NCI-H510A treated with DMSO at 0.1 percent for 48 hours (cell line): ENCODE data around the gene SRSF10.
A peak's percentile ranks its signal among the peaks of the same experiment; 100 is the strongest.
"Not testable (repeated sequence)": the region's sequence is repeated elsewhere in the genome, so short reads cannot be mapped to it uniquely, and the experiment has no call there.

Experiments
- DNase-seq: peaks from one replicate; lab custom pipeline; 2025; lab: John Stamatoyannopoulos, UW

Gene SRSF10

GRCh38 chr1:23958810-23959460 lies 21.2 kb downstream of the SRSF10 start:
- DNase-seq: peak; percentile 97

- not testable (repeated sequence) for DNase-seq
Observed at GRCh38 chr1:23958040-23958809, 21.9 kb downstream of the SRSF10 start.

- DNase-seq: peak; percentile 90
Observed at GRCh38 chr1:23957096-23957495, 23.0 kb downstream of the SRSF10 start.

- DNase-seq: no peak
Observed at GRCh38 chr1:23953020-23953419, 27.1 kb downstream of the SRSF10 start.

- DNase-seq: no peak
Observed at GRCh38 chr1:23947366-23947765, 32.8 kb downstream of the SRSF10 start.

GRCh38 chr1:23936481-23937176 lies 43.5 kb downstream of the SRSF10 start:
- DNase-seq: no peak

GRCh38 chr1:23931491-23931880 lies 48.6 kb downstream of the SRSF10 start:
- no peak for DNase-seq

- DNase-seq: no peak
Observed at GRCh38 chr1:23930861-23931490, 49.2 kb downstream of the SRSF10 start.

GRCh38 chr1:23930270-23930669 lies 49.9 kb downstream of the SRSF10 start:
- no peak for DNase-seq

- DNase-seq: no peak
Observed at GRCh38 chr1:23928789-23929188, 51.3 kb downstream of the SRSF10 start.

GRCh38 chr1:23927097-23927496 lies 53.0 kb downstream of the SRSF10 start:
- no peak for DNase-seq

- DNase-seq: no peak
Observed at GRCh38 chr1:23925279-23925678, 54.8 kb downstream of the SRSF10 start.

- no peak for DNase-seq
Observed at GRCh38 chr1:23924601-23925000, 55.5 kb downstream of the SRSF10 start.

- no peak for DNase-seq
Observed at GRCh38 chr1:23923592-23924499, 56.3 kb downstream of the SRSF10 start.

GRCh38 chr1:23922321-23922943 lies 57.7 kb downstream of the SRSF10 start:
- no peak for DNase-seq

GRCh38 chr1:23916209-23917131 lies 63.7 kb downstream of the SRSF10 start:
- DNase-seq: peak; percentile 50

GRCh38 chr1:23915466-23915865 lies 64.7 kb downstream of the SRSF10 start:
- no peak for DNase-seq

GRCh38 chr1:23914921-23915320 lies 65.2 kb downstream of the SRSF10 start:
- no peak for DNase-seq
